GM23338 (cell line): ENCODE results near the gene IPO13. TPM values are rescaled to one million over a fixed set of nuclear protein-coding genes. Genes with fewer than 3 reads are reported as not detected.

Experiments
- ATAC-seq: fragments of 200-7000 bp; cut with Tn5 transposase; 3 replicates; pipeline ENCODE4 v1.9.1; 2020
- DNase-seq: peaks from one replicate; pipeline ENCODE4 v3.0.0-alpha.2; 2015; ENCODE audit warnings: low spot score
- H2AFZ ChIP-seq: fragments of 200-600 bp; sonication (generic); 2 replicates; pipeline ENCODE4 v1.8.0; 2016; ENCODE audit warnings: antibody characterized with exemption, mild to moderate bottlenecking, moderate library complexity
- H3F3A ChIP-seq: fragments of 200-600 bp; sonication (generic); replicated peaks from 2 replicates; pipeline ENCODE4 v1.8.0; 2017; ENCODE audit warnings: antibody characterized with exemption, mixed run types, low read depth
- H3K27ac ChIP-seq: fragments of 200-600 bp; sonication (generic); 2 replicates; pipeline ENCODE4 v1.6.1; 2016; ENCODE audit warnings: low read depth
- H3K27me3 ChIP-seq: fragments of 200-600 bp; sonication (generic); 2 replicates; pipeline ENCODE4 v1.8.0; 2016; ENCODE audit warnings: mild to moderate bottlenecking, mixed run types, moderate library complexity; ENCODE audit not compliant: insufficient read depth
- H3K36me3 ChIP-seq: fragments of 200-600 bp; sonication (generic); 2 replicates; pipeline ENCODE4 v1.8.0; 2016; ENCODE audit warnings: mild to moderate bottlenecking; ENCODE audit not compliant: insufficient read depth
- H3K4me1 ChIP-seq: fragments of 200-600 bp; sonication (generic); 2 replicates; pipeline ENCODE4 v1.8.0; 2016; ENCODE audit warnings: mild to moderate bottlenecking, moderate library complexity; ENCODE audit not compliant: insufficient read depth
- H3K4me2 ChIP-seq: fragments of 200-600 bp; sonication (generic); 2 replicates; pipeline ENCODE4 v1.7.1; 2017; ENCODE audit warnings: mixed run types
- H3K4me3 ChIP-seq: fragments of 200-600 bp; sonication (generic); 2 replicates; pipeline ENCODE4 v1.6.1; 2016; ENCODE audit warnings: mixed run types
- H3K79me2 ChIP-seq: fragments of 200-600 bp; sonication (generic); replicated peaks from 2 replicates; pipeline ENCODE4 v1.8.0; 2017; ENCODE audit warnings: mild to moderate bottlenecking; ENCODE audit not compliant: insufficient read depth
- H3K9me2 ChIP-seq: fragments of 200-600 bp; sonication (generic); 2 replicates; pipeline ENCODE4 v1.8.0; 2017; ENCODE audit not compliant: insufficient read depth
- H4K20me1 ChIP-seq: fragments of 200-600 bp; sonication (generic); replicated peaks from 2 replicates; pipeline ENCODE4 v1.8.0; 2017; ENCODE audit warnings: mild to moderate bottlenecking; ENCODE audit not compliant: insufficient read depth
- H3K27ac Mint-ChIP-seq: 2 replicates; pipeline ENCODE4 v1.8.0; 2020; ENCODE audit warnings: inconsistent platforms, mild to moderate bottlenecking, moderate library complexity, mixed read lengths
- H3K27me3 Mint-ChIP-seq: 3 replicates; pipeline ENCODE4 v1.8.0; 2022; ENCODE audit warnings: low read depth, mild to moderate bottlenecking, moderate library complexity, mixed read lengths, inconsistent platforms; ENCODE audit not compliant: insufficient read depth, poor library complexity
- H3K36me3 Mint-ChIP-seq: 3 replicates; pipeline ENCODE4 v1.8.0; 2021; ENCODE audit warnings: low read depth, mild to moderate bottlenecking, inconsistent platforms, moderate library complexity, mixed read lengths
- H3K4me1 Mint-ChIP-seq: 3 replicates; pipeline ENCODE4 v1.8.0; 2020; ENCODE audit warnings: mild to moderate bottlenecking, inconsistent platforms, mixed read lengths
- H3K4me3 Mint-ChIP-seq: 3 replicates; pipeline ENCODE4 v1.8.0; 2021; ENCODE audit warnings: moderate library complexity, mild to moderate bottlenecking, inconsistent platforms, mixed read lengths
- H3K9me3 Mint-ChIP-seq: 3 replicates; pipeline ENCODE4 v1.8.0; 2020; ENCODE audit warnings: moderate library complexity, mild to moderate bottlenecking, inconsistent platforms, mixed read lengths
- CREB1 ChIP-seq: fragments of 250-450 bp; sonication (Bioruptor Pico); IDR thresholded peaks from 2 replicates; pipeline ENCODE4 v1.5.0; 2020; ENCODE audit warnings: low read depth, mild to moderate bottlenecking, moderate library complexity
- EZH2 ChIP-seq: fragments of 200-600 bp; sonication (generic); IDR thresholded peaks from one replicate; pipeline ENCODE4 v1.8.0; 2017; ENCODE audit warnings: antibody characterized with exemption, mild to moderate bottlenecking, low read depth; ENCODE audit not compliant: unreplicated experiment
- EZH2phosphoT487 ChIP-seq: fragments of 200-600 bp; sonication (generic); IDR thresholded peaks from one replicate; pipeline ENCODE4 v1.8.1; 2018; ENCODE audit warnings: antibody characterized with exemption; ENCODE audit not compliant: unreplicated experiment
- JUNB ChIP-seq: IDR thresholded peaks from one replicate; pipeline ENCODE4 v1.6.1; 2016; ENCODE audit warnings: antibody characterized with exemption; ENCODE audit not compliant: unreplicated experiment
- NANOG ChIP-seq: IDR thresholded peaks from 2 replicates; pipeline ENCODE4 v1.6.1; 2016; ENCODE audit warnings: antibody characterized with exemption, borderline replicate concordance
- POLR2AphosphoS5 ChIP-seq: IDR thresholded peaks from 2 replicates; pipeline ENCODE4 v1.6.1; 2016; ENCODE audit warnings: antibody characterized with exemption, low read depth
- STAT1 ChIP-seq: IDR thresholded peaks from one replicate; pipeline ENCODE4 v1.6.1; 2016; ENCODE audit warnings: antibody characterized with exemption; ENCODE audit not compliant: unreplicated experiment
- ZNF114 ChIP-seq: fragments of 250-450 bp; sonication (Bioruptor Pico); IDR thresholded peaks from 2 replicates; pipeline ENCODE4 v1.5.0; 2020; ENCODE audit warnings: mild to moderate bottlenecking, moderate library complexity
- polyA plus RNA-seq: library from polyadenylated mRNA; unstranded; fragments of >200 nt; fragmentation: Nextera tagmentation; extraction: Ambion mirVana; gene quantifications from 2 replicates; pipeline ENCODE4 v1.2.1, GENCODE V29; 2016
- total RNA-seq: library from RNA; depleted of rRNA; stranded (reverse); fragments of >200 nt; shearing (Covaris generic); gene quantifications from 2 replicates; pipeline ENCODE4 v1.2.3, GENCODE V29; 2014
- TF ChIP-seq, protein P1 (sequence below): fragments of 250-450 bp; sonication (Bioruptor Pico); IDR thresholded peaks from 2 replicates; pipeline ENCODE4 v1.5.0; 2020; ENCODE audit warnings: mild to moderate bottlenecking, moderate library complexity
- TF ChIP-seq, protein P2 (sequence below), 2 experiments: fragments of 200-600 bp in 1 of 2; sonication (generic) in 1 of 2; conservative IDR thresholded peaks; 2 replicates each; pipeline versions ENCODE4 v1.5.1 to v1.6.1; 2016 to 2017; ENCODE audit warnings: antibody characterized with exemption in 2 of 2, low read depth in 2 of 2, mild to moderate bottlenecking in 2 of 2, moderate library complexity in 1 of 2
- TF ChIP-seq, protein P3 (sequence below): IDR thresholded peaks from 2 replicates; pipeline ENCODE4 v1.6.1; 2016; ENCODE audit warnings: antibody characterized with exemption
- TF ChIP-seq, protein P4 (sequence below): IDR thresholded peaks from one replicate; pipeline ENCODE4 v1.6.1; 2018; ENCODE audit warnings: antibody characterized with exemption; ENCODE audit not compliant: unreplicated experiment

IPO13 gene
- total and polyA plus RNA-seq, 2 experiments from 2014 or later = 10.4 to 22.8 TPM

DNA sequence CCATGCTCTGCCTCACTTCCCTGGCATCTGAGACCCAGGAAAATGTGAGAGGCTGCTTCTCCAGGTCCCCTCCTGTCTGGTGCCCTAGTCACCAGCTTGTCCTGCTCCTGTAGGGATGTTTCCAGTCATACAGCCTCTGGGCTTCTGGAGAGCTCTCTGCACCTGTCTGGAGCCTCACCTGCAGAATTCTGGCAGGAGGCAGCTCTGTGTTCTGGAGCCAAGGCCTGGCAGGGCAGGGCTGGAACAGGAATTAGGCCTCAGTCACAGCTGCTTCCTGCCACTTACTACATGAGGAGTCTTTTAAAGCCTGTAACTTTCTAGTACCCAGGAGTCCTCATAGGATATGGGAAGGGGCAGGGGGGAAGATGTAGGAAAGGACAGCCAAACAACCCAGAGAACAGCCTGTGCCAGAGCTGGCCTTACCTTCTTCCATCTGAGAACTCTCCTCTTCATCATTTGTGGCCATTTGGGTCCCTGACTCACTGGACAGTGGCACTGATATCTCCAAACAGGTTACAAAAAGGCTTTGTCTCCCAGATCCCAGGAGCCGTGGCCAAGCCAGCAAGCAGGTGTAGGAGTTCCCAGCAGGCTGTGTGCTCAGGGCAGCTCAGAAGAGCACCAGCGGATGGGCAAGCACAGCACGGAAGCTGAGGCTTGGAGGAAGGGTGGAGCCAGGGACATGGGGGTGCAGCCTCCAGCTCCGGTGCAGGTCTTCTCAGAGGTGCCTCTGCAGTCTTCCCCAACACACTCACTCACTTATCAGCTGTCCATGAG, 44.5 kb upstream of the IPO13 start:
- H3K27me3 Mint-ChIP-seq = peaks cover 11% of the 10 kb centered on the region
- H3K9me2 ChIP-seq = no peaks in the 10 kb centered on the region
- TF ChIP-seq EZH2 (no peak), EZH2phosphoT487 (no peak), STAT1 (no peak), POLR2AphosphoS5 (no peak), ZNF114 (CRISPR knock-in tag) (no peak), CREB1 (CRISPR knock-in tag) (no peak), NANOG (no peak), JUNB (no peak)
- TF ChIP-seq, protein P1, sequence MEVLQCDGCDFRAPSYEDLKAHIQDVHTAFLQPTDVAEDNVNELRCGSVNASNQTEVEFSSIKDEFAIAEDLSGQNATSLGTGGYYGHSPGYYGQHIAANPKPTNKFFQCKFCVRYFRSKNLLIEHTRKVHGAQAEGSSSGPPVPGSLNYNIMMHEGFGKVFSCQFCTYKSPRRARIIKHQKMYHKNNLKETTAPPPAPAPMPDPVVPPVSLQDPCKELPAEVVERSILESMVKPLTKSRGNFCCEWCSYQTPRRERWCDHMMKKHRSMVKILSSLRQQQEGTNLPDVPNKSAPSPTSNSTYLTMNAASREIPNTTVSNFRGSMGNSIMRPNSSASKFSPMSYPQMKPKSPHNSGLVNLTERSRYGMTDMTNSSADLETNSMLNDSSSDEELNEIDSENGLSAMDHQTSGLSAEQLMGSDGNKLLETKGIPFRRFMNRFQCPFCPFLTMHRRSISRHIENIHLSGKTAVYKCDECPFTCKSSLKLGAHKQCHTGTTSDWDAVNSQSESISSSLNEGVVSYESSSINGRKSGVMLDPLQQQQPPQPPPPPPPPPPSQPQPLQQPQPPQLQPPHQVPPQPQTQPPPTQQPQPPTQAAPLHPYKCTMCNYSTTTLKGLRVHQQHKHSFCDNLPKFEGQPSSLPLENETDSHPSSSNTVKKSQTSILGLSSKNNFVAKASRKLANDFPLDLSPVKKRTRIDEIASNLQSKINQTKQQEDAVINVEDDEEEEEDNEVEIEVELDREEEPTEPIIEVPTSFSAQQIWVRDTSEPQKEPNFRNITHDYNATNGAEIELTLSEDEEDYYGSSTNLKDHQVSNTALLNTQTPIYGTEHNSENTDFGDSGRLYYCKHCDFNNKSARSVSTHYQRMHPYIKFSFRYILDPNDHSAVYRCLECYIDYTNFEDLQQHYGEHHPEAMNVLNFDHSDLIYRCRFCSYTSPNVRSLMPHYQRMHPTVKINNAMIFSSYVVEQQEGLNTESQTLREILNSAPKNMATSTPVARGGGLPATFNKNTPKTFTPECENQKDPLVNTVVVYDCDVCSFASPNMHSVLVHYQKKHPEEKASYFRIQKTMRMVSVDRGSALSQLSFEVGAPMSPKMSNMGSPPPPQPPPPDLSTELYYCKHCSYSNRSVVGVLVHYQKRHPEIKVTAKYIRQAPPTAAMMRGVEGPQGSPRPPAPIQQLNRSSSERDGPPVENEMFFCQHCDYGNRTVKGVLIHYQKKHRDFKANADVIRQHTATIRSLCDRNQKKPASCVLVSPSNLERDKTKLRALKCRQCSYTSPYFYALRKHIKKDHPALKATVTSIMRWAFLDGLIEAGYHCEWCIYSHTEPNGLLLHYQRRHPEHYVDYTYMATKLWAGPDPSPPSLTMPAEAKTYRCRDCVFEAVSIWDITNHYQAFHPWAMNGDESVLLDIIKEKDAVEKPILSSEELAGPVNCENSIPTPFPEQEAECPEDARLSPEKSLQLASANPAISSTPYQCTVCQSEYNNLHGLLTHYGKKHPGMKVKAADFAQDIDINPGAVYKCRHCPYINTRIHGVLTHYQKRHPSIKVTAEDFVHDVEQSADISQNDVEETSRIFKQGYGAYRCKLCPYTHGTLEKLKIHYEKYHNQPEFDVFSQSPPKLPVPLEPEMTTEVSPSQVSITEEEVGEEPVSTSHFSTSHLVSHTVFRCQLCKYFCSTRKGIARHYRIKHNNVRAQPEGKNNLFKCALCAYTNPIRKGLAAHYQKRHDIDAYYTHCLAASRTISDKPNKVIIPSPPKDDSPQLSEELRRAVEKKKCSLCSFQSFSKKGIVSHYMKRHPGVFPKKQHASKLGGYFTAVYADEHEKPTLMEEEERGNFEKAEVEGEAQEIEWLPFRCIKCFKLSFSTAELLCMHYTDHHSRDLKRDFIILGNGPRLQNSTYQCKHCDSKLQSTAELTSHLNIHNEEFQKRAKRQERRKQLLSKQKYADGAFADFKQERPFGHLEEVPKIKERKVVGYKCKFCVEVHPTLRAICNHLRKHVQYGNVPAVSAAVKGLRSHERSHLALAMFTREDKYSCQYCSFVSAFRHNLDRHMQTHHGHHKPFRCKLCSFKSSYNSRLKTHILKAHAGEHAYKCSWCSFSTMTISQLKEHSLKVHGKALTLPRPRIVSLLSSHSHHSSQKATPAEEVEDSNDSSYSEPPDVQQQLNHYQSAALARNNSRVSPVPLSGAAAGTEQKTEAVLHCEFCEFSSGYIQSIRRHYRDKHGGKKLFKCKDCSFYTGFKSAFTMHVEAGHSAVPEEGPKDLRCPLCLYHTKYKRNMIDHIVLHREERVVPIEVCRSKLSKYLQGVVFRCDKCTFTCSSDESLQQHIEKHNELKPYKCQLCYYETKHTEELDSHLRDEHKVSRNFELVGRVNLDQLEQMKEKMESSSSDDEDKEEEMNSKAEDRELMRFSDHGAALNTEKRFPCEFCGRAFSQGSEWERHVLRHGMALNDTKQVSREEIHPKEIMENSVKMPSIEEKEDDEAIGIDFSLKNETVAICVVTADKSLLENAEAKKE = no peak
- TF ChIP-seq, protein P2, sequence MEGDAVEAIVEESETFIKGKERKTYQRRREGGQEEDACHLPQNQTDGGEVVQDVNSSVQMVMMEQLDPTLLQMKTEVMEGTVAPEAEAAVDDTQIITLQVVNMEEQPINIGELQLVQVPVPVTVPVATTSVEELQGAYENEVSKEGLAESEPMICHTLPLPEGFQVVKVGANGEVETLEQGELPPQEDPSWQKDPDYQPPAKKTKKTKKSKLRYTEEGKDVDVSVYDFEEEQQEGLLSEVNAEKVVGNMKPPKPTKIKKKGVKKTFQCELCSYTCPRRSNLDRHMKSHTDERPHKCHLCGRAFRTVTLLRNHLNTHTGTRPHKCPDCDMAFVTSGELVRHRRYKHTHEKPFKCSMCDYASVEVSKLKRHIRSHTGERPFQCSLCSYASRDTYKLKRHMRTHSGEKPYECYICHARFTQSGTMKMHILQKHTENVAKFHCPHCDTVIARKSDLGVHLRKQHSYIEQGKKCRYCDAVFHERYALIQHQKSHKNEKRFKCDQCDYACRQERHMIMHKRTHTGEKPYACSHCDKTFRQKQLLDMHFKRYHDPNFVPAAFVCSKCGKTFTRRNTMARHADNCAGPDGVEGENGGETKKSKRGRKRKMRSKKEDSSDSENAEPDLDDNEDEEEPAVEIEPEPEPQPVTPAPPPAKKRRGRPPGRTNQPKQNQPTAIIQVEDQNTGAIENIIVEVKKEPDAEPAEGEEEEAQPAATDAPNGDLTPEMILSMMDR (conservative IDR thresholded peaks at IDR 0.05; ENCODE audit: low read depth in 2 of 2) = no peak
- TF ChIP-seq, protein P3, sequence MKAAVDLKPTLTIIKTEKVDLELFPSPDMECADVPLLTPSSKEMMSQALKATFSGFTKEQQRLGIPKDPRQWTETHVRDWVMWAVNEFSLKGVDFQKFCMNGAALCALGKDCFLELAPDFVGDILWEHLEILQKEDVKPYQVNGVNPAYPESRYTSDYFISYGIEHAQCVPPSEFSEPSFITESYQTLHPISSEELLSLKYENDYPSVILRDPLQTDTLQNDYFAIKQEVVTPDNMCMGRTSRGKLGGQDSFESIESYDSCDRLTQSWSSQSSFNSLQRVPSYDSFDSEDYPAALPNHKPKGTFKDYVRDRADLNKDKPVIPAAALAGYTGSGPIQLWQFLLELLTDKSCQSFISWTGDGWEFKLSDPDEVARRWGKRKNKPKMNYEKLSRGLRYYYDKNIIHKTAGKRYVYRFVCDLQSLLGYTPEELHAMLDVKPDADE = no peak
- TF ChIP-seq, protein P4, sequence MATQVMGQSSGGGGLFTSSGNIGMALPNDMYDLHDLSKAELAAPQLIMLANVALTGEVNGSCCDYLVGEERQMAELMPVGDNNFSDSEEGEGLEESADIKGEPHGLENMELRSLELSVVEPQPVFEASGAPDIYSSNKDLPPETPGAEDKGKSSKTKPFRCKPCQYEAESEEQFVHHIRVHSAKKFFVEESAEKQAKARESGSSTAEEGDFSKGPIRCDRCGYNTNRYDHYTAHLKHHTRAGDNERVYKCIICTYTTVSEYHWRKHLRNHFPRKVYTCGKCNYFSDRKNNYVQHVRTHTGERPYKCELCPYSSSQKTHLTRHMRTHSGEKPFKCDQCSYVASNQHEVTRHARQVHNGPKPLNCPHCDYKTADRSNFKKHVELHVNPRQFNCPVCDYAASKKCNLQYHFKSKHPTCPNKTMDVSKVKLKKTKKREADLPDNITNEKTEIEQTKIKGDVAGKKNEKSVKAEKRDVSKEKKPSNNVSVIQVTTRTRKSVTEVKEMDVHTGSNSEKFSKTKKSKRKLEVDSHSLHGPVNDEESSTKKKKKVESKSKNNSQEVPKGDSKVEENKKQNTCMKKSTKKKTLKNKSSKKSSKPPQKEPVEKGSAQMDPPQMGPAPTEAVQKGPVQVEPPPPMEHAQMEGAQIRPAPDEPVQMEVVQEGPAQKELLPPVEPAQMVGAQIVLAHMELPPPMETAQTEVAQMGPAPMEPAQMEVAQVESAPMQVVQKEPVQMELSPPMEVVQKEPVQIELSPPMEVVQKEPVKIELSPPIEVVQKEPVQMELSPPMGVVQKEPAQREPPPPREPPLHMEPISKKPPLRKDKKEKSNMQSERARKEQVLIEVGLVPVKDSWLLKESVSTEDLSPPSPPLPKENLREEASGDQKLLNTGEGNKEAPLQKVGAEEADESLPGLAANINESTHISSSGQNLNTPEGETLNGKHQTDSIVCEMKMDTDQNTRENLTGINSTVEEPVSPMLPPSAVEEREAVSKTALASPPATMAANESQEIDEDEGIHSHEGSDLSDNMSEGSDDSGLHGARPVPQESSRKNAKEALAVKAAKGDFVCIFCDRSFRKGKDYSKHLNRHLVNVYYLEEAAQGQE = no peak
- no peak overlapping the region for H3K4me3 Mint-ChIP-seq
- no peaks in the 10 kb centered on the region for H3K79me2 ChIP-seq
- no peak overlapping the region for H3K4me3 ChIP-seq
- H3K36me3 ChIP-seq = no peaks in the 10 kb centered on the region
- H3K27me3 ChIP-seq = no peaks in the 10 kb centered on the region
- ATAC-seq (no peak), DNase-seq (no peak)
- H4K20me1 ChIP-seq = no peaks in the 10 kb centered on the region
- H3K4me1 ChIP-seq = no peaks in the 10 kb centered on the region
- H3F3A ChIP-seq = no peaks in the 10 kb centered on the region
- peaks cover 3% of the 10 kb centered on the region; the same call in 2 of the 3 replicates for H3K9me3 Mint-ChIP-seq
- H3K27ac Mint-ChIP-seq = no peak overlapping the region
- H3K36me3 Mint-ChIP-seq = peaks cover 3% of the 10 kb centered on the region; the same call in 1 of the 3 replicates
- H3K27ac ChIP-seq = no peak overlapping the region
- no peaks in the 10 kb centered on the region; the same call in 2 of the 3 replicates for H3K4me1 Mint-ChIP-seq
- no peak overlapping the region for H3K4me2 ChIP-seq
- H2AFZ ChIP-seq = no peak overlapping the region
